Spleen (tissue), 11 donors: ENCODE results near the gene BNIP2. TPM values are rescaled to one million over a fixed set of nuclear protein-coding genes. Genes with fewer than 3 reads are reported as not detected.
A peak's percentile ranks its signal among the peaks of the same experiment; 100 is the strongest.

Experiments
- DNase-seq: peaks from one replicate; pipeline ENCODE4 v3.0.0-alpha.2; 2020
- H3K27ac ChIP-seq, 8 donors: fragments of 200-600 bp; sonication (generic) in 7 of 8; 1 replicate in 4 of 8; 2 replicates in 4 of 8; pipeline versions ENCODE4 v1.5.0 to v1.8.0; 2016 to 2021; ENCODE audit warnings: inconsistent platforms in 4 of 8, mild to moderate bottlenecking in 4 of 8, moderate library complexity in 1 of 8
- H3K27me3 ChIP-seq, 7 donors: fragments of 200-600 bp; sonication (generic) in 6 of 7; replicated peaks in 1 of 7; 1 replicate in 4 of 7; 2 replicates in 3 of 7; pipeline versions ENCODE4 v1.5.0 to v1.8.0; 2016 to 2021; ENCODE audit warnings: inconsistent platforms in 3 of 7, mild to moderate bottlenecking in 1 of 7
- H3K36me3 ChIP-seq, 6 donors: fragments of 200-600 bp; sonication (generic) in 5 of 6; 1 replicate in 4 of 6; 2 replicates in 2 of 6; pipeline versions ENCODE4 v1.5.0 to v1.8.0; 2016 to 2021; ENCODE audit warnings: inconsistent platforms in 2 of 6
- H3K4me1 ChIP-seq, 6 donors: fragments of 200-600 bp; sonication (generic) in 5 of 6; 1 replicate in 3 of 6; 2 replicates in 3 of 6; pipeline versions ENCODE4 v1.5.0 to v1.8.0; 2016 to 2021; ENCODE audit warnings: inconsistent platforms in 3 of 6
- H3K4me3 ChIP-seq, 8 donors: fragments of 200-600 bp; sonication (generic) in 7 of 8; 1 replicate in 4 of 8; 2 replicates in 4 of 8; pipeline versions ENCODE4 v1.5.0 to v1.8.0; 2016 to 2021; ENCODE audit warnings: inconsistent platforms in 4 of 8, mild to moderate bottlenecking in 4 of 8, moderate library complexity in 2 of 8
- H3K9me3 ChIP-seq, 8 donors: fragments of 200-600 bp; sonication (generic) in 7 of 8; 1 replicate in 4 of 8; 2 replicates in 4 of 8; pipeline versions ENCODE4 v1.5.0 to v1.8.0; 2016 to 2021; ENCODE audit warnings: inconsistent platforms in 4 of 8
- POLR2A ChIP-seq, 3 donors: fragments of 450-650 bp; IDR thresholded peaks; one replicate each; pipeline ENCODE4 v1.5.1; 2017; ENCODE audit warnings: antibody characterized with exemption in 3 of 3, mild to moderate bottlenecking in 1 of 3
- POLR2AphosphoS5 ChIP-seq, 3 donors: sonication (generic); formaldehyde crosslinking; IDR thresholded peaks; one replicate each; pipeline ENCODE4 v1.5.1; 2017; ENCODE audit warnings: antibody characterized with exemption in 3 of 3
- WGBS, 5 donors: extraction: QIAGEN DNeasy Blood & Tissue Kit in 3 of 5; methylation state at CpG; one replicate each; pipeline versions ENCODE4 v1.1.5 to v1.1.7; 2013 to 2018; 5-methylcytosine and 5-hydroxymethylcytosine counted together
- intact Hi-C: fragments of 100-400 bp; cut with DNase I; formaldehyde crosslinking; loops from one replicate; pipeline ENCODE4 v1.15.0; 2023; ENCODE audit warnings: low total_unique reads
- polyA plus RNA-seq, 3 donors: library from polyadenylated mRNA; stranded (reverse); fragments of 200-250 nt; gene quantifications; one replicate each; pipeline ENCODE4 v1.2.1, GENCODE V29; 2013
- total RNA-seq, 7 donors: library from RNA; depleted of rRNA in 3 of 7; stranded (reverse); fragments of >200 nt in 3 of 7; fragmentation: NEBNext Ultra II Directional in 4 of 7; extraction: Animal tissue kit (Norgen Biotek cat#: 25700) in 4 of 7; gene quantifications; one replicate each; pipeline versions ENCODE4 v1.1.0 to v1.2.1, GENCODE V29; 2016 to 2021
- TF ChIP-seq, protein P1 (sequence below), 11 experiments: fragments of 200-600 bp in 7 of 11; fragments of 450-650 bp in 4 of 11; sonication (generic) in 4 of 11; IDR thresholded peaks in 8 of 11; conservative IDR thresholded peaks in 3 of 11; 1 replicate in 7 of 11; 2 replicates in 4 of 11; pipeline versions ENCODE4 v1.4.0 to v1.8.0; 2016 to 2021; ENCODE audit warnings: antibody characterized with exemption in 11 of 11, inconsistent platforms in 4 of 11, mild to moderate bottlenecking in 1 of 11
- donor health status: healthy with polysubstance abuse.
- donor health status: DM: no; HTN: no; CAD: no; lungs with moderate emphysema.
- donor health status: DM: no; HTN: no; CAD: no.
- donor health status: Bipolar disorder and iron deficiency.
- donor health status: healthy.
- donor health status: DM: no; HTN: no; CAD: no.
- donor health status: DM: yes; HTN: yes; CAD: no.

Gene BNIP2
- total and polyA plus RNA-seq, 10 donors = 34.1 to 232 (median 107) TPM

DNA sequence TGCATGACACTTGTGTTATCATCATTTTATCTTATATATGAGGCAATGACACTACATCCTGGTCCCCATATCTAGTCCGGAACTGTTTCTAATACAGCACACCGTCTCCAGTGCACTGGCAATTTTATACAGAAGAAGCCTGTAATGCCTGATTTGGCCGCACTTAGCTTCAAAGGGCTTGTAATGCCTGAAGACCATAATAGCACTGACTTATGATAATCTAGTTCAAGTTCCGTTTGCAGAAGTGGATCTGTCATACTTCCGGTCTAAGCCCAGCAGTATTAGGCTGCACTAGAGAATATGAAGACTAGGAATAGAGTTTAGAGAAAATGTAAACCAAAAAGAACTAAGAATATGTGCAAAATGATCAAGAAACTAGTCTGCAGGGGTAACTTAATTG lies 1.3 kb downstream of the BNIP2 start:
- DNase-seq = no peak
- WGBS, 5 donors = 5 to 8% (median 7%) methylated on average over 5 of the region's 5 CpGs
- H3K27ac ChIP-seq = peak overlapping the region; percentile 98 to 100 (median 100)

DNA sequence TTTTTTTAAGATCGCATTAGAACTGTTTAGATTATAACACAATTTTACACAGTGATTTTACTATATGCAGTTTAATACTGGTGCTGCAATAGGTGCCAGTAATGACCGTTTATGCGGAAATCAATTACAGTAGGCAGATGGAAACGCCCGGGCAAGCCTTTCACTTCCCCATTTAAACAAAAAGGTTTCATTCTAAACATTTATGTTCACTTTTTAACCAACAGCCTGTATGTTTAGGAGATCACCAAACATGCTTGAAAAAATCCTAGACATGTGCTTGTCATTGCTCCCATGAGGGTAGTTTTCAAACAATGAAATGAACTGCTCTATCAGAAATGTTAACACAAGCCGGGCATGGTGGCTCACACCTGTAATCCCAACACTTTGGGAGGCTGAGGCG lies 2.7 kb downstream of the BNIP2 start:
- peak overlapping the region in 6 of 8 donors; percentile 2 to 91 (median 74) for H3K4me3 ChIP-seq
- H3K36me3 ChIP-seq = peaks cover 1 to 31% (median 10%) of the 10 kb centered on the region in 6 donors
- no peaks in the 10 kb centered on the region for H3K9me3 ChIP-seq
- 34 to 50% (median 43%) methylated on average over 7 of the region's 7 CpGs for WGBS, 5 donors
- peaks cover 45 to 73% (median 61%) of the 10 kb centered on the region in 6 donors for H3K4me1 ChIP-seq
- peak overlapping the region in 7 of 8 donors; percentile 98 to 100 (median 100) for H3K27ac ChIP-seq
- TF ChIP-seq POLR2AphosphoS5 (IDR thresholded peaks at IDR 0.05) = no peak
- TF ChIP-seq, protein P1, sequence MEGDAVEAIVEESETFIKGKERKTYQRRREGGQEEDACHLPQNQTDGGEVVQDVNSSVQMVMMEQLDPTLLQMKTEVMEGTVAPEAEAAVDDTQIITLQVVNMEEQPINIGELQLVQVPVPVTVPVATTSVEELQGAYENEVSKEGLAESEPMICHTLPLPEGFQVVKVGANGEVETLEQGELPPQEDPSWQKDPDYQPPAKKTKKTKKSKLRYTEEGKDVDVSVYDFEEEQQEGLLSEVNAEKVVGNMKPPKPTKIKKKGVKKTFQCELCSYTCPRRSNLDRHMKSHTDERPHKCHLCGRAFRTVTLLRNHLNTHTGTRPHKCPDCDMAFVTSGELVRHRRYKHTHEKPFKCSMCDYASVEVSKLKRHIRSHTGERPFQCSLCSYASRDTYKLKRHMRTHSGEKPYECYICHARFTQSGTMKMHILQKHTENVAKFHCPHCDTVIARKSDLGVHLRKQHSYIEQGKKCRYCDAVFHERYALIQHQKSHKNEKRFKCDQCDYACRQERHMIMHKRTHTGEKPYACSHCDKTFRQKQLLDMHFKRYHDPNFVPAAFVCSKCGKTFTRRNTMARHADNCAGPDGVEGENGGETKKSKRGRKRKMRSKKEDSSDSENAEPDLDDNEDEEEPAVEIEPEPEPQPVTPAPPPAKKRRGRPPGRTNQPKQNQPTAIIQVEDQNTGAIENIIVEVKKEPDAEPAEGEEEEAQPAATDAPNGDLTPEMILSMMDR (IDR thresholded peaks at IDR 0.05 in 8 of 11, conservative IDR thresholded peaks at IDR 0.05 in 3 of 11) = no peak
- TF ChIP-seq POLR2A (IDR thresholded peaks at IDR 0.05) = no peak
- no peak for DNase-seq
- intact Hi-C loops = no loop called here
- no peaks in the 10 kb centered on the region for H3K27me3 ChIP-seq

More for the DNA sequence above, 1.3 kb downstream of the BNIP2 start:
- TF ChIP-seq, protein P1 (IDR thresholded peaks at IDR 0.05 in 8 of 11, conservative IDR thresholded peaks at IDR 0.05 in 3 of 11) = peak in 5 of 11 experiments; percentile 3 to 35 (median 28)
- no peak for TF ChIP-seq POLR2A (IDR thresholded peaks at IDR 0.05)
- peak in 1 of 3 donors; percentile 34 for TF ChIP-seq POLR2AphosphoS5 (IDR thresholded peaks at IDR 0.05)
- intact Hi-C loops = no loop called here
- H3K27me3 ChIP-seq = no peaks in the 10 kb centered on the region
- peaks cover 45 to 73% (median 59%) of the 10 kb centered on the region in 6 donors for H3K4me1 ChIP-seq
- H3K9me3 ChIP-seq = no peaks in the 10 kb centered on the region
- H3K36me3 ChIP-seq = peaks cover 0 to 18% (median 0%) of the 10 kb centered on the region in 6 donors
- peak overlapping the region; percentile 71 to 96 (median 85) for H3K4me3 ChIP-seq

DNA sequence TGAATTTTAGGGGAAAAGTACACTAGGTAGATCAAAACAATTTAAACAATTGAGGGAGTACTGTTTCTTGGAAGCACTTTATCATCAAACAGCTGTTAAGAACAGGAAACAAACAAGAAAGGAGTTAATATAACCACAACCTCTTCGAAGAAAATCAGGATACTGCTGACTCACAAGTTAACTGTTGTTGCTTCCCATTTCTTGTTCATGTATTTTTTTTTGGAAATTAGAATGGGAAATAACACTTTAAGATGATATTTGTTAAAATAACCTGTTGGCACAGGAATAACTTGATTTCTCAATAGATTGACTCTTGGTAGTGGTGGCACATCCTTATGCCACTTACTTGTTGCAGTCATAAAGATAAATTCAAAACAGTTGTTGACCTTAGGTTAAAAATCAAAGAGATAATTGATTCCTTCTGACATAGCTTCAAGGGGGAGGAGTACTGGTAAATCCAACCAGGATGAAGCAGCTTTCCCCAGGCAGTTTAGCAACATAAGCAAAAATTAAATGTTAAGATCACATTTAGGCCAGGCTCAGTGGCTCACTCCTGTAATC lies 3.3 kb downstream of the BNIP2 start:
- peak overlapping the region in 5 of 8 donors; percentile 2 to 91 (median 8) for H3K4me3 ChIP-seq
- H3K9me3 ChIP-seq = no peaks in the 10 kb centered on the region
- H3K27ac ChIP-seq = peak overlapping the region in 7 of 8 donors; percentile 98 to 100 (median 100)
- 0 to 2% (median 2%) methylated on average over 1 of the region's 1 CpG for WGBS, 5 donors
- TF ChIP-seq, protein P1 (IDR thresholded peaks at IDR 0.05 in 8 of 11, conservative IDR thresholded peaks at IDR 0.05 in 3 of 11) = no peak
- H3K4me1 ChIP-seq = peaks cover 42 to 67% (median 58%) of the 10 kb centered on the region in 6 donors
- no peaks in the 10 kb centered on the region for H3K27me3 ChIP-seq
- intact Hi-C loops = no loop called here
- no peak for DNase-seq
- H3K36me3 ChIP-seq = peaks cover 2 to 36% (median 16%) of the 10 kb centered on the region in 6 donors

DNA sequence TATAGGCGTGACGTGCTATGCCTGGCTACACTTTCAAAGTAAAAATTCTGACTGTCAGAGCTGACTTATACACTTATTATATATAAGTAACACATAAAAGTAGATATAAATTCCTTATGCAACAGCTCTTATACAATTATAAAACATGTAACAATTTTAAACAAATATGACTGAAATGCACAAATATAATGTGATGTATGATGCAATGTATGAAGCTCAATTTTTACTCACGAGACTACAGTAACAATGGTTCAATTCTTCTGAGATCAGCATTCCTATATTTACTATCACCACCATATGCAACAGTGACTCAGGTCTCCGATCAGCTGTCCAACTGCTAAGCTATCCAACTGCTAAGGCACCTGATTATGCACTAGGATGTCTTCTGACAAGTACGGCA lies 8.2 kb downstream of the BNIP2 start:
- peaks cover 10 to 79% (median 65%) of the 10 kb centered on the region in 6 donors for H3K36me3 ChIP-seq
- no peak overlapping the region for H3K4me3 ChIP-seq
- no peak for DNase-seq
- H3K9me3 ChIP-seq = no peaks in the 10 kb centered on the region
- peaks cover 18 to 47% (median 29%) of the 10 kb centered on the region in 6 donors for H3K4me1 ChIP-seq
- intact Hi-C loops = no loop called here
- no peaks in the 10 kb centered on the region for H3K27me3 ChIP-seq
- H3K27ac ChIP-seq = no peak overlapping the region
- TF ChIP-seq, protein P1 (IDR thresholded peaks at IDR 0.05 in 8 of 11, conservative IDR thresholded peaks at IDR 0.05 in 3 of 11) = no peak
- no peak for TF ChIP-seq POLR2AphosphoS5 (IDR thresholded peaks at IDR 0.05)
- TF ChIP-seq POLR2A (IDR thresholded peaks at IDR 0.05) = no peak
- WGBS, 5 donors = 83 to 98% (median 97%) methylated on average over 4 of the region's 5 CpGs
